ENCODE results near the gene GRM4.

GRM4 gene

GRCh38 chr6:34030831-34031624, 114.9 kb downstream of the GRM4 start:
- H3K4me2 ChIP-seq (ENCODE audit: low read length) = no peak overlapping the region
- no peaks in the 10 kb centered on the region for H3K79me2 ChIP-seq (ENCODE audit: insufficient read depth, low read length)
- no peak overlapping the region for H2AFZ ChIP-seq (ENCODE audit: low read length)
- TF ChIP-seq EZH2 (IDR thresholded peaks at IDR 0.05; ENCODE audit: borderline replicate concordance, low read length) (no peak), CTCF (IDR thresholded peaks at IDR 0.05; ENCODE audit: low read length) (no peak; the same call in 1 of the 2 replicates)
- no peak overlapping the region for H3K9ac ChIP-seq (ENCODE audit: low read length)
- H3K27ac ChIP-seq (ENCODE audit: low read depth, low read length, poor library complexity, severe bottlenecking) = no peak overlapping the region
- peaks cover 4% of the 10 kb centered on the region; the same call in 1 of the 2 replicates for H3K27me3 ChIP-seq (ENCODE audit: insufficient read depth, low read length)
- no peaks in the 10 kb centered on the region for H3K36me3 ChIP-seq (ENCODE audit: insufficient read depth, low read length)
- no peaks in the 10 kb centered on the region for H3K4me1 ChIP-seq (ENCODE audit: insufficient read depth, low read length, severe bottlenecking)
- no peak overlapping the region for H3K4me3 ChIP-seq (ENCODE audit: low read depth, low read length, poor library complexity, severe bottlenecking)
- H3K9me2 ChIP-seq (ENCODE audit: low read depth, low read length) = no peaks in the 10 kb centered on the region
- H3K9me3 ChIP-seq (ENCODE audit: low read length) = no peaks in the 10 kb centered on the region
- H4K20me1 ChIP-seq (ENCODE audit: insufficient read depth, low read length) = no peaks in the 10 kb centered on the region
- H3F3A ChIP-seq (ENCODE audit: insufficient read depth, low read length) = no peaks in the 10 kb centered on the region

GRCh38 chr6:34029489-34030280, 116.2 kb downstream of the GRM4 start:
- Histone ChIP-seq H3K27me3 (ENCODE audit: insufficient read depth, low read length) (peaks cover 4% of the 10 kb centered on the region; the same call in 1 of the 2 replicates), H3K9ac (ENCODE audit: low read length) (no peak overlapping the region), H3F3A (ENCODE audit: insufficient read depth, low read length) (no peaks in the 10 kb centered on the region), H3K4me1 (ENCODE audit: insufficient read depth, low read length, severe bottlenecking) (no peaks in the 10 kb centered on the region), H3K79me2 (ENCODE audit: insufficient read depth, low read length) (no peaks in the 10 kb centered on the region), H3K27ac (ENCODE audit: low read depth, low read length, poor library complexity, severe bottlenecking) (no peak overlapping the region), H3K9me2 (ENCODE audit: low read depth, low read length) (no peaks in the 10 kb centered on the region), H3K36me3 (ENCODE audit: insufficient read depth, low read length) (no peaks in the 10 kb centered on the region), H3K4me3 (ENCODE audit: low read depth, low read length, poor library complexity, severe bottlenecking) (no peak overlapping the region), H2AFZ (ENCODE audit: low read length) (no peak overlapping the region), H3K4me2 (ENCODE audit: low read length) (no peak overlapping the region), H4K20me1 (ENCODE audit: insufficient read depth, low read length) (no peaks in the 10 kb centered on the region), H3K9me3 (ENCODE audit: low read length) (no peaks in the 10 kb centered on the region)
- no peak for TF ChIP-seq EZH2 (IDR thresholded peaks at IDR 0.05; ENCODE audit: borderline replicate concordance, low read length)
- no peak for TF ChIP-seq CTCF (IDR thresholded peaks at IDR 0.05; ENCODE audit: low read length)

- Histone ChIP-seq H3K36me3 (ENCODE audit: insufficient read depth, low read length) (no peaks in the 10 kb centered on the region), H3K9me2 (ENCODE audit: low read depth, low read length) (no peaks in the 10 kb centered on the region), H3K4me2 (ENCODE audit: low read length) (no peak overlapping the region), H2AFZ (ENCODE audit: low read length) (no peak overlapping the region), H3F3A (ENCODE audit: insufficient read depth, low read length) (no peaks in the 10 kb centered on the region), H3K4me1 (ENCODE audit: insufficient read depth, low read length, severe bottlenecking) (no peaks in the 10 kb centered on the region), H3K27ac (ENCODE audit: low read depth, low read length, poor library complexity, severe bottlenecking) (no peak overlapping the region), H4K20me1 (ENCODE audit: insufficient read depth, low read length) (no peaks in the 10 kb centered on the region), H3K9ac (ENCODE audit: low read length) (no peak overlapping the region), H3K4me3 (ENCODE audit: low read depth, low read length, poor library complexity, severe bottlenecking) (no peak overlapping the region), H3K9me3 (ENCODE audit: low read length) (no peaks in the 10 kb centered on the region), H3K79me2 (ENCODE audit: insufficient read depth, low read length) (no peaks in the 10 kb centered on the region), H3K27me3 (ENCODE audit: insufficient read depth, low read length) (peaks cover 4% of the 10 kb centered on the region; the same call in 1 of the 2 replicates)
- TF ChIP-seq CTCF (IDR thresholded peaks at IDR 0.05; ENCODE audit: low read length) = no peak
- TF ChIP-seq EZH2 (IDR thresholded peaks at IDR 0.05; ENCODE audit: borderline replicate concordance, low read length) = no peak
Measured at GRCh38 chr6:34028691-34029360, 117.1 kb downstream of the GRM4 start.

All from OCI-LY1 (cell line).